ENCODE results near the gene PBXIP1. TPM values are rescaled to one million over a fixed set of nuclear protein-coding genes. Genes with fewer than 3 reads are reported as not detected.

PBXIP1 gene
- total and polyA plus RNA-seq, 2 of the 13 experiments (the other 11 are each of a cell fraction or from before 2014, with no cell fraction given), result 16.3 to 31.9 TPM

- TF ChIP-seq RORA (CRISPR knock-in tag; IDR thresholded peaks at IDR 0.05) (no peak), SNRNP70 (IDR thresholded peaks at IDR 0.05; ENCODE audit: low read depth, low read length) (no peak), ATF7-NPFF (CRISPR knock-in tag; IDR thresholded peaks at IDR 0.05; ENCODE audit: low read depth) (peak; percentile 58; the same call in 1 of the 2 replicates), HNRNPH1 (optimal IDR thresholded peaks at IDR 0.05; ENCODE audit: low read depth, low read length) (no peak), NCOA2 (CRISPR knock-in tag; IDR thresholded peaks at IDR 0.05) (peak; percentile 87), ZNF878 (CRISPR knock-in tag; IDR thresholded peaks at IDR 0.05) (peak; percentile 85; the same call in 1 of the 2 replicates), ZNF33B (CRISPR knock-in tag; IDR thresholded peaks at IDR 0.05) (0 out of 2 replicates have a peak, but pooled peaks have one; percentile 68), ZBTB38 (CRISPR knock-in tag; IDR thresholded peaks at IDR 0.05) (peak; percentile 73), THAP8 (CRISPR knock-in tag; IDR thresholded peaks at IDR 0.05; ENCODE audit: borderline replicate concordance) (no peak), HMG20A (CRISPR knock-in tag; IDR thresholded peaks at IDR 0.05; ENCODE audit: borderline replicate concordance) (peak; percentile 56; the same call in 1 of the 2 replicates), ZNF503 (CRISPR knock-in tag; IDR thresholded peaks at IDR 0.05) (no peak), ZNF550 (CRISPR knock-in tag; IDR thresholded peaks at IDR 0.05; ENCODE audit: borderline replicate concordance) (no peak), ZNF652 (CRISPR knock-in tag; IDR thresholded peaks at IDR 0.05; ENCODE audit: borderline replicate concordance, low read depth) (peak; percentile 42; the same call in 1 of the 2 replicates), ZNF18 (CRISPR knock-in tag; IDR thresholded peaks at IDR 0.05; ENCODE audit: insufficient replicate concordance) (no peak), SIX4 (CRISPR knock-in tag; IDR thresholded peaks at IDR 0.05) (peak; percentile 55; the same call in 1 of the 2 replicates), PAWR (CRISPR knock-in tag; IDR thresholded peaks at IDR 0.05; ENCODE audit: borderline replicate concordance) (no peak), RELA (CRISPR knock-in tag; IDR thresholded peaks at IDR 0.05) (no peak), GLI4 (CRISPR knock-in tag; IDR thresholded peaks at IDR 0.05; ENCODE audit: borderline replicate concordance) (no peak), ZBTB8A (CRISPR knock-in tag; IDR thresholded peaks at IDR 0.05; ENCODE audit: borderline replicate concordance, low read depth) (no peak), NR2F6 (IDR thresholded peaks at IDR 0.05) (peak; percentile 73), NR2F6 (CRISPR knock-in tag; IDR thresholded peaks at IDR 0.05) (peak; percentile 90), ZBTB34 (CRISPR knock-in tag; IDR thresholded peaks at IDR 0.05) (peak; percentile 89), ZBTB2 (CRISPR knock-in tag; IDR thresholded peaks at IDR 0.05; ENCODE audit: low read depth) (no peak)
Measured at GRCh38 chr1:154944401-154945159, 11.3 kb downstream of the PBXIP1 start (continued).
